NCI-H2227 (cell line): ENCODE results near the gene ZNF620.
"Not testable (repeated sequence)": the region's sequence is repeated elsewhere in the genome, so short reads cannot be mapped to it uniquely, and the experiment has no call there.

Experiments used
- DNase-seq: peaks from one replicate; lab custom pipeline; 2025; ENCODE audit not compliant: unreplicated experiment; lab: John Stamatoyannopoulos, UW

The ZNF620 gene

DNA sequence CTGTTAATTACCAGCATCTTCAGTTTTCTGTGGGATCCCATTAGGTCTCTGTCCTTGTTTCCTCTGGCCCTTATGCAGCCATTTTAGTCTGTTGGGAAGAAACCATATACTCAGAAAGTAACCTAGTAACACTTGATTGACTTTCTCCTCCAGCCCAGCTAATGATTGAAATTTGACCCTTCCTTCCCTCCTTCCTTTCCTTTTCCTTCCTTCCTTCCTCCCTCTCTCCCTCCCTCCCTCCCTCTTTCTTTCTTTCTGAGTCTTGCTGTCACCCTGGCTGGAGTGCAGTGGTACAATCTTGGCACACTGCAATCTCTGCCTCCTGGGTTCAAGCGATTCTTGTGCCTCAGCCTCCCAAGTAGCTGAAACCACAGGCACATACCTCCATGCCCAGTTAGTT lies 5.9 kb upstream of the ZNF620 start:
- no peak for DNase-seq

DNA sequence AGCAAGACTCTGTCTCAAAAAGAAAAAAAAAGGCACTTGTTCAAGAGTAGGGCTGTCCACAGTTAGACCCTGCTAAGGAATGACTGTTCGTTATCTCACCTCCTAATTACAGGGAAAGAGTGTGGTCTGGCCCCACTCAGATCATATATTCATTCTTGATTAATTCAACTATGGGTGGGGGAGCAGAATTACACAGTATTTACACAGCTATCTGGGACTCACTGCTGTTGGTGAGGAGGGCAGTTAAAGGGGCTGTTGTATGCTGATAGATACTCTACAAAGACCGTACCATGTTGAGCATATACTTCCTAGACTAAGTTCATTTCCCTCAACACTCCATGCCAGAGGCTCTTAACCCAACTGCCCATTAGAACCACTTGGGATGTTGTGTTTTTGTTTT lies 3.8 kb upstream of the ZNF620 start:
- no peak for DNase-seq

DNA sequence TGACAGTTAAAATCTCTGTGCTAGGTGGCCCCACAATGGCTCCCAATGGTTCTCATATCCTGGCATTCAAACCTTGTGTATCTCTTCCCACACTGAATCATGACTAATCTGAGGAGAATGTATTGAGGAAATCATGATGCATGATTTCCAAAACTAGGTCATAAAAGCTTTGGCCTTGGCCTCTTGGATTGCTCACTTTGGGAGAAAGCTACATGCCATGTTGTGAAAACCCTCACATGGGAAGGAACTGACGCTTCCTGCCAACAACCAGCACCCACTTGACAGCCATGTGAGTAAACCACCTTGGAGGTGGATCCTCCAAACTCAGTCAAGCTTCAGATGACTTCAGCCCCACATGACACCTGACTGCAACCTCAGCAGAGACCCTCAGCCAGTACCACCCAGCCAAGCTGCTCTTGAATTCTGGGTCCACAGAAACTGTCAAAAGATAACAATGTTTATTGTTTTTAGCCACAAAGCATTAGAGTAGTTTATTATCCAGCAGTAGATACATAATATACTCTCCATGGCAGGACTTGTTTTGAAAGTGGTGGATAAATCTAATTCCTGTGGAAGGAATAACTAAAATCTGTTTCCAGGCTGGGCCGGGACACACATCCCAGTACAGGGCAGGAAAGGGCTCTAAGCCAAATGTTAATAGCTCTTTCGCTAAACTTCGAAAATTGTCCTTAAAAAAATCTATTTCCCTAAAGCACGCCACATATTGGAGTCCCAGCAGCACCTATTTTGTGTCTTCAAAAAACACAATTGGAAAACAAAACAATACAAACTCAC lies 1.0 kb upstream of the ZNF620 start:
- DNase-seq: no peak

DNA sequence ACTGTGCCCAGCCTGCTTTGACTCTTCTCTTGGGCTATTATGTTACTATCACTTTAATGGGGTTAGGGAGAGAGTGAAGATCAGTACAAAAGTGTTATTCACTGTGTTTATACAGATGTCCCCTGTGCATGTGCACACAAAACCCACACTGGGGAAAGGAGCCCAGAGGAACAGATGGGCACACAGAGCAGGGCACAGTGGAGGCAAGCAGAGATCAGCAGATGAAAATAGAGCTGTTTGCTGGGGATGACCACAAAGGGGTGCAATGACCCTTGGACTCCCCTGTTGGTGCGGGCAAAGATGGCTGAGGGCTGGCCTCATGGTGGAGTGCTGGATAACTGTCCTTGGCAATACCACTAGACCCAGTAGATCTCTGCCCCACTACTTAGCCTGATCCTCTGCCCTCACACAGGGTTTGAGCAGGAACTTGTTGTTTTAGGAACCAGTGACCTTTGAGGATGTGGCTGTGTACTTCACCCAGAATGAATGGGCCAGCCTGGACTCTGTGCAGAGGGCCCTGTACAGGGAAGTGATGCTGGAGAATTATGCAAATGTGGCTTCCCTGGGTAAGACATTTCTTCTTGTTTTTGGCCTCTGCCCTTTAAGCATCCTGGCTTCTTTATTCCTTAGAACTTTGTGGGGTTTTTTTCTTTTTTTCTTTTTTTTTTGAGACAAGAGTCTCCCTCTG lies 5.3 kb downstream of the ZNF620 start:
- no peak for DNase-seq

DNA sequence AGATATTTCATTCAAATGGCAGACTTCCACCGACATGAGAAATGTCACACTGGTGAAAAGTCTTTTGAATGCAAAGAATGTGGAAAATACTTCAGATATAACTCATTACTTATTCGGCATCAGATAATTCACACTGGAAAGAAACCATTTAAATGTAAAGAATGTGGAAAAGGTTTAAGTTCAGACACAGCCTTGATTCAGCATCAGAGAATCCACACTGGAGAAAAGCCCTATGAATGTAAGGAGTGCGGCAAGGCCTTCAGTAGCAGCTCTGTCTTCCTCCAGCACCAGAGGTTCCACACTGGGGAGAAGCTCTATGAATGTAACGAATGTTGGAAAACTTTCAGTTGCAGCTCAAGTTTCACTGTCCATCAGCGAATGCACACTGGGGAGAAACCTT lies 10.4 kb downstream of the ZNF620 start:
- DNase-seq: no peak

DNA sequence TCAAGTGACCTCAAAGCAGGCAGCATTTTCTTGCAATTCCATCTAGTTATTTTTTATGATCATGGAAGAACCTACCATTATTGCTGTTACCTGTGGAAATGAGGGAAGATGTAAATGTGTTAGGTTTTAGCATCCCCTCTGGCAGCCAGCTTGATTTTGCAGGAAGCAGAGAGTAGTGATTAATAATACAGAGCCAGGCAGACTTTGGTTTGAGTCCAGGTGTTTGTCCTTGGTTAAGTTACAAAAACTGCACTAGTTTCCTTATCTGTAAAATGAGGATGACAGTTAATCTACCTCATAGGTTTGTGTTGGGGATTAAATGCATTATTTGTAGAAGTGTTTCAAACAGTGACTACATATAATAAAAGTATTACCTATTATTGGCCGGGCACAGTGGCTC lies 12.2 kb downstream of the ZNF620 start:
- no peak for DNase-seq

DNA sequence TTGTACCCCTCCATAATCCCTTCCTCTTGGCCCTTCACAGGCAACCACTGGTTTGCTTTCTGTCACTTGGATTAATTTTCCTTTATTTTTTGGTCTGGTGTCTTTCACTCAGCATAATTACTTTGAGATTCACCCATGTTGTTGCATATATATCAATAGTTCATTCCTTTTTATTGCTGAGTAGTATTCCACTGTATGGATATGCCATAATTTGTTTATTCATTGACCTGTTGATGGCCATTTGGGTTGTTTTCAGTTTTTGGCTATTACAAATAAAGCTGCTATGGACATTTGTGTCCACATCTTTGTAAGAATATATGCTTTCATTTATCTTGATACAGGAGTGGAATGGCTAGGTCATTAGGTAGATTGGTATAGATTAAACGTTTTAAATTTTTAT lies 13.0 kb downstream of the ZNF620 start:
- DNase-seq: no peak

DNA sequence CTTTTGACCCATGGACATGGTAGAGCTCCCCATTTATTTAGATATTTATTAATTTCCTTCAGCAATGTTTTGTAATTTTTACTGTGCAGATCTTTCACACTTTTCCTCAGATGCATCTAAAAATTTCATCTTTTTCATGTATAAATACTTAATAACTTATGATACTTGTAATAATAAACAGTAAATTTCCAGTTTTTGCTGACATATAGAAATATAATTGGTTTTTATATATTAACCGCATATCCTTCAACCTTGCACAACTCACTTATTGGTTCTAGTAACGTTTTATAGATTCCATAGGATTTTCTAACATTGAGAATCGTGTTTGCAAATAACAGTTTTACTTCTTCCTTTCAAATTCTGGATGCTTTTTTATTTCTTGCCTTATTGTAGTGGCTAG lies 15.4 kb downstream of the ZNF620 start:
- no peak for DNase-seq

DNA sequence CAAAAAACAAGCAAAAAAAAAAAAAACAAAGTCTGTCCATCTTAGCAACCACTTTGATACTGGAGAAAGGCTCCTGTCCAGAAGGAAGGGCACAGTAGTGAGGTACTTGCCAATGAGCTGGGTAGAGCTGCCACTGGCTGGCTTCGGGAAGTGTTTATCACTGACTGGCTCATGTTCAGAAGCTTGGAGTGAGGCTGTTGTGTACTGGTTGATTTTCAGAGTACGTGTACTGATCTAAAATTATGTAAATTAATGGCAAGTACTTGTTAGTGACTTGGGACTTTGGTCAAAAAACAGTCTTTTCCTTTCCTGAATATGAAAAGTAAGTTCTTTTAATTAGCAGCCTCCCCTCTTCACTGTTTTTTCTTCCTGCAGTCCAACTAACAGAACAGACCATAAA lies 17.9 kb downstream of the ZNF620 start:
- DNase-seq: no peak

DNA sequence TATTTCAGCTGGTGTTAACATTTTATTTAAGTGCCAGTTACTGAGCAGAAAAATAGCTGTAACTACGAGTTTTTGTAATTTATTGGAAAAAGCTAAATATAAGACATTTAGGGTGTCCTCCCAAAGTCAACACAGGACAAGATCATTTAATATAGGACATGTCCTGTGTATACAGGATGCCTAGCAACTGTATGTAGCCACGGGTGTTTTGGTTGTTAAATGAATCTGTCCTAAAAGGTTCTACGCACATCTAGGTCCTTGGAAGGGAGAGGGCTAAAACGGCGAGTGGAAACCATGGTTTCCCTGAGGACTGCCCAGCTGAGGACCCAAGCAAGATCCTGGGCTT lies 18.4 kb downstream of the ZNF620 start:
- DNase-seq: peak; percentile 40

DNA sequence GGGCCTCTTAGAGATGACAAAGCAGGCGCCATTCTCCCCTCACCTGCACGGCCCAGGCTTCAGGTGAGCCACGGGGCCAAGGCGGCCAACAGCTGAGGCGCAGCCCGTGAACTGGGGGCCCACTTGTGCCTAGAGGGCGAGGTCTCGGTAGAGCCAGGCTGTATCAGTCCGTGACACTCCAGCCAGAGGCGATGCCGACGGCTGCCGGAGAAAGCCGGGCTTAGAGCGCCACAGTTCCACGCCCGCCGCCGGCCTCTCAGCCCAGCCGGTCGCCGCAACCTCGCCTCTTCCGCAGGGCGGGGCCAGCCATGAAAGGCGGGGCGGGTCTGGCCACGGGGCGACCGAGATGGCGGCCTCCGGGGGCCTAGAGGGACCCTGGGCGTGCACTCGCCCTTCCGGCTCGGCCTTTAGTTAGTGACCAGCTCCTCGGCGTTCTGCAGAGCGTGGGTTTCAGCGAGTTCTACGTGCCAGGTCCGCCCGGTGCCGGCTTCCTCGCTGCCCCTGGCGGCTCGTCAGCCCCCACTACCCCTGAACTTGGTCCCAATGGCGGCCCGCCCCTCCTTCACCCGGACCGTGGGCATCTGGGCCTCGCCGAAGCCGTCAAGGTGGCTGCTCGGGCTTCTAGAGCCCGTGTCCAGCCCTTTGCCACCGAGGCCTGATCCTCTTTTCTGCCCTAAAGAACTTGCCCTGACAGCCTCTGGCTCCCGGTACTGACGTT lies 18.9 kb downstream of the ZNF620 start, which contains the start of gene ZNF621:
ZNF621 (plus strand) TSS at position 393 of the 718 bp plus-strand sequence. CDS start 881 bp downstream, outside the sequence.
- peak; percentile 88 for DNase-seq

DNA sequence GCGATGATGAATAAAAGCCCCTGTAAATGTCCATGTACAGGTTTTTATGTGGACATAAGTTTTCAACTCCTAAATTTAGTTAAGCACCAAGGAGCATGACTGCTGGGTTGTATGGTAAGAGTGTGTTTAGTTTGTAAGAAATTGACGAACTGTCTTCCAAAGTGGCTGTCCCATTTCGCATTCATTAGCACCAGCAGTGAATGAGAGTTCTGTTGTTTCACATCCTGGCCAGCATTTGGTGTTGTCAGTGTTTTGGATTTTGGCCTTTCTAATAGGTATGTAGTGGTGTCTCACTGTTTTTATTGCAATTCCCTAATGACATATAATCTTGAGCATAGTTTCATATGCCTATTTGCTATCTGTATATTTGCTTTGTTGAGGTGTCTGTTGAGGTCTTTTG lies 22.6 kb downstream of the ZNF620 start:
- no peak for DNase-seq

DNA sequence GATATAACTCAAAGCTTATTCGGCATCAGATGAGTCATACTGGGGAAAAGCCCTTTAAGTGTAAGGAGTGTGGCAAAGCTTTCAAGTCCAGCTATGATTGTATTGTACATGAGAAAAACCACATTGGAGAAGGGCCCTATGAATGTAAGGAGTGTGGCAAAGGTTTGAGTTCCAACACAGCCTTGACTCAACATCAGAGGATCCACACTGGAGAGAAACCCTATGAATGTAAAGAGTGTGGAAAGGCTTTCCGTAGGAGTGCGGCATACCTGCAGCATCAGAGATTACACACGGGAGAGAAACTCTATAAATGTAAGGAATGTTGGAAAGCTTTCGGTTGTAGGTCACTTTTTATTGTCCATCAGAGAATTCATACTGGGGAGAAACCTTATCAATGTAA lies 26.4 kb downstream of the ZNF620 start:
- DNase-seq: no peak

DNA sequence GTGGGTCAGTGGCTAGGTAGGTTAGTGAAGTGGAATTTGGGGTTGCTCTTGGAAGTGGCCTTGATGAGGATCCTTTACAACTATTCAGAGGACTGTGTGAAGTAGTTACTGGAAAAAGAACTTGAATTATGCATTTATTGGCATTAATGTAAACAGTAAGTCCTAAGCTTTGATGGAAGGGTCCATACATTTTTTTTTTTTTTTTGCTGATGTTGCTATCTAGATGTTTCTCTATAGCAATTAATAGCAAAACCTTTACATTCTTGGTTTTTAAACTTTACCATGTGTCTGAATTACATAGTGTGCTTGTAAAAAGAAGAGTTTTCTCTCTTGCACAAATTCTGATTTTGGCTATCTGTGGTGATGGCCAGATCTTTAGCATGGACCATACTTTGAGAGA lies 28.4 kb downstream of the ZNF620 start:
- DNase-seq: no peak

DNA sequence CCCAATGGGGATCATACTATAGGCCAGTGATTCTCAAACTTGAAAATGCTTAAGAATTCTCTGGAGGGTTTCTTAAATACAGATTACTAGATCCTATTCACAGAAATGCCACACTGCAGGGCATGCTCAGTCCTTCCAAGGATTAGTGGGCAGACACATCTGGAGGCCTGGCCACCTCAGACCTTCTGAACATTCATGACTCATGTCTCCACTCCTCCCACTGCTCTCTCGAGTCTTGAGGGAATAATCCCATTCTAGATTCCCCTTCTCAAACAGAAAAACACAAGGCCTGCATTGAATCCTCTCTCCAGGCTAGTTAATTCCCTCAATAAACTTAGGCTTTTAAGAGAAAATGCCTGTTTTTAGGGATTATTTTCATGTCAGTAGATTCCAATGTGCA lies 41.0 kb downstream of the ZNF620 start:
- DNase-seq: no peak

DNA sequence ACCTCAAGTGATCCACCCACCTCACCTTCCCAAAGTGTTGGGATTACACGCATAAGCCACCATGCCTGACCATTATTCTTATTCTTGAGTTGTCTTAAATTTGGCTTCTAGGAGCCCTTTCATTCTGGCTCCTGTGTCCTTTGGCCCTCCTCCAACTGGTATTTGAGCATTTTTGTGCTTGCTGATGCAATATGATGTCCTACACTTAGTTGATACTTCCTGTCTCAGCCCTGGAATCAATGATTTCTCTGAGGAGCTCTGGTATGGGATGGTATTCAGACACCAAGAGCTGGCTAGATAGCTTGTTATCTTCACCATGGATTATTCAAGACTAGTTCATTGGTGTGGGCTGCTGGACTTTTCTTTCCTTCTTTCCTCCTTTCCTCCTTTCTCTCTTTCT lies 44.3 kb downstream of the ZNF620 start:
- DNase-seq: no peak

DNA sequence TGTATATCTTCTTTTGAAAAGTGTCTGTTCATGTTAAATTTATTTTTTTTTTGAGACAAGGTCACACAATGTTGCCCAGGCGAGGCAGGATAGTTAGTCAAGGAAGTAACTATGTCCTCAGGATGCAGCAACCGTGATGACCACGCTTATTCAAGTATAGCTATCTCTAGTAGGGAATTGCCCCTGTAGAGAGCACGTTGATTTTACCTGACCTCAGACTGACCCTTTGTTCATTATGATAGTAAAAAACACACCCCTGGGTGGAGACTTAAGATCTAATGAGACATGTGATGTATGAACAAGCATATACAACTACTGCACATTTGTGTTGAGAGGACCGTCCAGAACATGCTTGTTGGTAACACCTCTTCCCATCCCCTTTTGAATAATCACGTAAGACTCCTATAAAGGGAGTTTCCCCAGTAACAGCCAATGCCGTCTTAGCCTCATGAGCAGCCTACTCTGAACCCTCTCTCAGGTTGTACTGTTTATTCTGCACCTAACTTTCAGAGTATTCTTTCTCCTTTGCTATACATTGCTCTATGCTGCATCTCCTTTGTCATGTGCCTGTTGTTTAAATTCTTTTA lies 51.8 kb downstream of the ZNF620 start:
- DNase-seq: no peak

DNA sequence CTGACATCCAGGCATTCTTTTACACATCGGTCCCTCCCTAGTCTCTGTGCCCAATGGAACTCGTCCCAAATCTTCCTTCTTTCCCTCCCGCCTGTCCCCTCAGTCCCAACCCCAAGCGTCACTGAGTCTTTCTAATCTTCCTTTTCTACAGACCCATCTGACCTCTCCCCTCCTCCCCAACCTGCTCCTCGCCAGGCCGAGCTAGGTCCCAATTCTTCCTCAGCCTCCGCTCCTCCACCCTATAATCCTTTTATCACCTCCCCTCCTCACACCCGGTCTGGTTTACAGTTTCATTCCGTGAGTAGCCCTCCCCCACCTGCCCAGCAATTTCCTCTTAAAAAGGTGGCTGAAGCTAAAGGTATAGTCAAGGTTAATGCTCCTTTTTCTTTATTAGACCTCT lies 56.6 kb downstream of the ZNF620 start:
- DNase-seq: not testable (repeated sequence)

DNA sequence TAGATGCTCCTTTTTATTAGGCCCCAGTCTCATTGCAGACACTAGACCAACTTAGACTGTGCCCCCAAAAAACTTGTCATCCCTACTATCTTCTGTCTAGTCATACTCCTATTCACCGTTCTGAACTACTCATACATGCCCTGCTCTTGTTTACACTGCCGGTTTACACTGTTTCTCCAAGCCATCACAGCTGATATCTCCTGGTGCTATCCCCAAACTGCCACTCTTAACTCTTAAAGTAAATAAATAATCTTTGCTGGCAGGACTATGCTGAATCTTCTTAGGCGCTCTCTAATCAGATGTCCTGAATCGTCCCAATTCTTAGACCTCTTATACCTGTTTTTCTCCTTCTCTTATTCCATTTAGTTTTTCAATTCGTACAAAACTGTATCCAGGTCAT lies 59.8 kb downstream of the ZNF620 start:
- not testable (repeated sequence) for DNase-seq

DNA sequence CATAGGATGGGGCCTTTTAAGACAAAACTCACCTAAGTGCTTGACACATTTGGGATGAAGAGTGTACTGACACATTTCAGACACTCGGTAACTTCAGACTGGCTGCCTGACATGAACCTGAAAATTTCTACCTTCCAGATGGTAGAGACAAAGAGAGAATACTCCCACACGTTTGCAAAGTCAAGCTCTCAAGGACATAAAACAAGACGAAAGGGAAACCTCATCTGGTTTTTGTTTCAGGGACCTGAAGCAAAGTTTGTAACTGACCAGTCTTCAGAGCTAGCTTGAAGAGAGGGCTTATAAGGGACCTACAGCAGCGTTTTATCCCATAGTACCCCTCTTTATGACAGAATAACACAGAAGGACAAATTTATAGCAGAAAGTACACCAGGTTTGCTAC lies 60.9 kb downstream of the ZNF620 start:
- no peak for DNase-seq
